A549 (cell line): ENCODE data around the gene SERPINI1. TPM values are rescaled to one million over a fixed set of nuclear protein-coding genes. Genes with fewer than 3 reads are reported as not detected.

Experiments used
- ATAC-seq, 2 experiments: fragments of 200-7000 bp in 1 of 2; fragments of >200 bp in 1 of 2; cut with Nextera tagmentation in 1 of 2; cut with Tn5 transposase in 1 of 2; 3 replicates each; pipeline versions ENCODE4 v1.8.0 to v1.9.1; 2018 to 2020; ENCODE audit warnings: mild to moderate bottlenecking in 1 of 2, moderate library complexity in 1 of 2
- CTCF ChIA-PET: fragments of 300-600 bp; sonication (Branson Sonifier 250); formaldehyde crosslinking; extraction: SDS; loops from one replicate; lab custom pipeline; 2021; ENCODE audit warnings: antibody characterized with exemption, inconsistent platforms; lab: Yijun Ruan, JAX
- POLR2A ChIA-PET: fragments of 350-600 bp; formaldehyde crosslinking; extraction: SDS; loops from one replicate; lab custom pipeline; 2021; ENCODE audit warnings: antibody characterized with exemption, inconsistent platforms; lab: Yijun Ruan, JAX
- DNase-seq, 2 experiments: peaks; one replicate each; pipeline versions ENCODE4 v3.0.0 to v3.0.0-alpha.2; 2011 to 2016; ENCODE audit warnings: low read depth in 1 of 2, low spot score in 1 of 2
- FAIRE-seq: peaks from 2 replicates; lab custom pipeline; 2011; peaks lifted over from hg19 to GRCh38; lab: Jason Lieb, UNC
- H3K27ac ChIP-seq, 2 experiments: fragments of >200 bp; sonication (Bioruptor Twin); formaldehyde crosslinking; 3 replicates each; pipeline ENCODE4 v1.5.1; 2016 to 2017
- H3K4me1 ChIP-seq: fragments of >200 bp; sonication (Bioruptor Twin); formaldehyde crosslinking; 3 replicates; pipeline ENCODE4 v1.6.1; 2016
- H3K4me2 ChIP-seq: fragments of >200 bp; sonication (Bioruptor Twin); formaldehyde crosslinking; 3 replicates; pipeline ENCODE4 v1.6.1; 2016
- H3K4me3 ChIP-seq: fragments of >200 bp; sonication (Bioruptor Twin); formaldehyde crosslinking; 3 replicates; pipeline ENCODE4 v1.5.1; 2016
- H3K9me3 ChIP-seq: fragments of >200 bp; sonication (Bioruptor Twin); formaldehyde crosslinking; 3 replicates; pipeline ENCODE4 v1.6.1; 2016
- BHLHE40 ChIP-seq: IDR thresholded peaks from 2 replicates; pipeline ENCODE4 v1.6.1; 2012; ENCODE audit warnings: low read depth, low read length, inconsistent platforms
- CBX2 ChIP-seq: fragments of 200-600 bp; sonication (generic); IDR thresholded peaks from 2 replicates; pipeline ENCODE4 v1.6.1; 2016; ENCODE audit warnings: low read depth, mild to moderate bottlenecking, borderline replicate concordance
- CBX8 ChIP-seq: fragments of 200-600 bp; sonication (generic); IDR thresholded peaks from 2 replicates; pipeline ENCODE4 v1.6.1; 2016
- CEBPB ChIP-seq, 2 experiments: fragments of >200 bp in 1 of 2; sonication (Bioruptor Twin) in 1 of 2; formaldehyde crosslinking in 1 of 2; IDR thresholded peaks; 2 replicates each; pipeline ENCODE4 v1.6.1; 2012 to 2016
- CHD2 ChIP-seq: fragments of 150-350 bp; IDR thresholded peaks from 2 replicates; pipeline ENCODE4 v1.6.1; 2014; ENCODE audit warnings: low read length; ENCODE audit not compliant: partially characterized antibody
- CHD4 ChIP-seq: fragments of 200-600 bp; sonication (generic); IDR thresholded peaks from 2 replicates; pipeline ENCODE4 v1.6.1; 2016; ENCODE audit warnings: antibody characterized with exemption, mild to moderate bottlenecking, borderline replicate concordance
- EHF ChIP-seq: fragments of 250-450 bp; sonication (Bioruptor Pico); IDR thresholded peaks from 2 replicates; pipeline ENCODE4 v1.5.0; 2020; ENCODE audit warnings: mild to moderate bottlenecking
- EHMT2 ChIP-seq: fragments of 200-600 bp; sonication (generic); IDR thresholded peaks from 2 replicates; pipeline ENCODE4 v1.6.1; 2016; ENCODE audit warnings: antibody characterized with exemption, low read depth, mild to moderate bottlenecking, moderate library complexity
- FOXS1 ChIP-seq: fragments of 250-450 bp; sonication (Bioruptor Pico); IDR thresholded peaks from 2 replicates; pipeline ENCODE4 v1.5.0; 2020; ENCODE audit warnings: mild to moderate bottlenecking, moderate library complexity
- HDAC2 ChIP-seq: fragments of 200-600 bp; sonication (generic); IDR thresholded peaks from 2 replicates; pipeline ENCODE4 v1.6.1; 2016
- HOXB5 ChIP-seq: fragments of 250-450 bp; sonication (Bioruptor Pico); IDR thresholded peaks from 2 replicates; pipeline ENCODE4 v1.5.0; 2020; ENCODE audit warnings: mild to moderate bottlenecking, moderate library complexity
- JUN ChIP-seq, 2 experiments: fragments of >200 bp; sonication (Bioruptor Twin); formaldehyde crosslinking; IDR thresholded peaks; 2 replicates in 1 of 2; 3 replicates in 1 of 2; pipeline ENCODE4 v1.6.1; 2016 to 2017
- JUNB ChIP-seq: fragments of >200 bp; sonication (Bioruptor Twin); formaldehyde crosslinking; IDR thresholded peaks from 2 replicates; pipeline ENCODE4 v1.6.1; 2016
- NR3C1 ChIP-seq: fragments of >200 bp; sonication (Bioruptor Twin); formaldehyde crosslinking; IDR thresholded peaks from 3 replicates; pipeline ENCODE4 v1.6.1; 2017
- RCOR1 ChIP-seq: fragments of 150-350 bp; IDR thresholded peaks from 2 replicates; pipeline ENCODE4 v1.6.1; 2014; ENCODE audit warnings: antibody characterized with exemption, low read length, low read depth
- RFX5 ChIP-seq: fragments of 450-650 bp; IDR thresholded peaks from 2 replicates; pipeline ENCODE4 v1.7.1; 2014; ENCODE audit warnings: antibody characterized with exemption, mild to moderate bottlenecking, moderate library complexity
- TFCP2L1 ChIP-seq: fragments of 250-450 bp; sonication (Bioruptor Pico); IDR thresholded peaks from 2 replicates; pipeline ENCODE4 v1.5.0; 2021; ENCODE audit warnings: mild to moderate bottlenecking
- ZC3H11A ChIP-seq: fragments of 450-650 bp; IDR thresholded peaks from 2 replicates; pipeline ENCODE4 v1.6.1; 2014; ENCODE audit warnings: antibody characterized with exemption, mild to moderate bottlenecking
- ZNF302 ChIP-seq: fragments of 250-450 bp; sonication (Bioruptor Pico); IDR thresholded peaks from 2 replicates; pipeline ENCODE4 v1.9.0; 2021; ENCODE audit warnings: inconsistent platforms, mild to moderate bottlenecking, moderate library complexity
- WGBS: methylation state at CpG from one replicate; pipeline ENCODE4 v1.1.6; 2017; ENCODE audit errors: missing lambda C conversion rate; 5-methylcytosine and 5-hydroxymethylcytosine counted together
- polyA plus RNA-seq, 4 experiments: library from polyadenylated mRNA; depleted of rRNA in 3 of 4; stranded (reverse); fragments of >200 nt; fragmentation: RNase III in 1 of 4; extraction: RNeasy Plus Mini Kit Qiagen cat#74134 plus additional on column Dnase treatment in 1 of 4; gene quantifications; 2 replicates in 3 of 4; 3 replicates in 1 of 4; pipeline ENCODE4 v1.2.3, GENCODE V29; 2011 to 2017
- TF ChIP-seq, protein P1 (sequence below): fragments of 450-650 bp; IDR thresholded peaks from 2 replicates; pipeline ENCODE4 v1.6.1; 2014; ENCODE audit warnings: antibody characterized with exemption
- TF ChIP-seq, protein P2 (sequence below): IDR thresholded peaks from 2 replicates; pipeline ENCODE4 v1.6.1; 2012; ENCODE audit warnings: low read depth, borderline replicate concordance
- TF ChIP-seq, protein P3 (sequence below): IDR thresholded peaks from 2 replicates; pipeline ENCODE4 v1.6.1; 2012
- TF ChIP-seq, protein P4 (sequence below): fragments of >200 bp; sonication (Bioruptor Twin); formaldehyde crosslinking; IDR thresholded peaks from 3 replicates; pipeline ENCODE4 v1.5.1; 2016
- TF ChIP-seq, protein P5 (sequence below): fragments of >200 bp; sonication (Bioruptor Twin); formaldehyde crosslinking; IDR thresholded peaks from 2 replicates; pipeline ENCODE4 v1.6.1; 2016

SERPINI1 gene
- polyA plus RNA-seq, 2 of the 4 experiments (the other 2 are of a cell fraction), result 6.5 to 10.2 TPM

DNA sequence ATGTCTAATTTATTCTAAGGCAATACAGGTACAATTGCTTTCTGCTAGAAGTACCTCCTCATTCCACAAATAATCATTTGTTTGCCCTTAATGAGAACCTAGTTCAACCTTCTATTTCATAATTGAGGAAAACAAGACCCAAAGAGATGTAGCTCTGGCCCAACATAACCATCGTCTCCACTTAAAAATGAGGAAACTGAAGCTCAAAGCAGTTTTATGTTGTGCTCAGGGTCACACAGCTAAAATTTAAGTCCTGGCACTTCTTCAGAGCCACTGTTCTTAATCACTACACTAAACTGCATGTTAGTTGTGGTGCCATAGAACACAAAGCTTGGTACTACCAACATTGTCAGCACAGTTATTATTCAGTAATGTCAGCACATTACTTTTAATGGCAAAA is 108.0 kb downstream of the SERPINI1 start (continued):
- TF ChIP-seq CBX8 (no peak), JUNB (no peak), RFX5 (no peak), EHF (CRISPR knock-in tag) (no peak)
- TF ChIP-seq, protein P1, sequence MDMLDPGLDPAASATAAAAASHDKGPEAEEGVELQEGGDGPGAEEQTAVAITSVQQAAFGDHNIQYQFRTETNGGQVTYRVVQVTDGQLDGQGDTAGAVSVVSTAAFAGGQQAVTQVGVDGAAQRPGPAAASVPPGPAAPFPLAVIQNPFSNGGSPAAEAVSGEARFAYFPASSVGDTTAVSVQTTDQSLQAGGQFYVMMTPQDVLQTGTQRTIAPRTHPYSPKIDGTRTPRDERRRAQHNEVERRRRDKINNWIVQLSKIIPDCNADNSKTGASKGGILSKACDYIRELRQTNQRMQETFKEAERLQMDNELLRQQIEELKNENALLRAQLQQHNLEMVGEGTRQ, result no peak
- TF ChIP-seq, all 56 proteins: peak for 0

DNA sequence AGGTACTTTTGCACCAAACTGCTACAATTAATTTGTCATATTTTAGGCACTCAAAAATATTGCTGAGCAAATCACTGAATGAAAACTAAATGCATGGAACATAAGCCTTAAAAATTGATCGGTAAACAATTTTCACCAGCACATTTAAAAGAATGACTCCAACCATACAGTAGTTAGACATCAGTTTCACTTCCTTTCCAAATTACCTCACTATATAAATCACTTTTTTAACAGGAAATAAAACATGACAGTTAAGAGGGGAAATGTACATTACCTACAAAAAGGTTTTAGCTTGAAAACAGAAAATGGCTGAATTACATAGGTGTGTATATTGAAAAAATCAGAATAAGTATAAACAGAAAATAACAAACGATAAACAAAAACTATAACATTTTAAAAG is 108.4 kb downstream of the SERPINI1 start:
- no peak overlapping the region for H3K4me2 ChIP-seq
- H3K27ac ChIP-seq, result no peak overlapping the region
- WGBS, result 56% methylated on average over 2 of the region's 2 CpGs
- H3K4me1 ChIP-seq, result peaks cover 6% of the 10 kb centered on the region; the same call in 1 of the 3 replicates
- H3K4me3 ChIP-seq, result no peak overlapping the region
- DNase-seq, result no peak
- no peak for FAIRE-seq
- ChIA-PET POLR2A (no interaction called here), CTCF (no interaction called here)
- TF ChIP-seq CBX8 (no peak), EHMT2 (no peak)
- TF ChIP-seq, protein P2, sequence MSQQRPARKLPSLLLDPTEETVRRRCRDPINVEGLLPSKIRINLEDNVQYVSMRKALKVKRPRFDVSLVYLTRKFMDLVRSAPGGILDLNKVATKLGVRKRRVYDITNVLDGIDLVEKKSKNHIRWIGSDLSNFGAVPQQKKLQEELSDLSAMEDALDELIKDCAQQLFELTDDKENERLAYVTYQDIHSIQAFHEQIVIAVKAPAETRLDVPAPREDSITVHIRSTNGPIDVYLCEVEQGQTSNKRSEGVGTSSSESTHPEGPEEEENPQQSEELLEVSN, result no peak
- ATAC-seq, result no peak
- no peaks in the 10 kb centered on the region for H3K9me3 ChIP-seq

DNA sequence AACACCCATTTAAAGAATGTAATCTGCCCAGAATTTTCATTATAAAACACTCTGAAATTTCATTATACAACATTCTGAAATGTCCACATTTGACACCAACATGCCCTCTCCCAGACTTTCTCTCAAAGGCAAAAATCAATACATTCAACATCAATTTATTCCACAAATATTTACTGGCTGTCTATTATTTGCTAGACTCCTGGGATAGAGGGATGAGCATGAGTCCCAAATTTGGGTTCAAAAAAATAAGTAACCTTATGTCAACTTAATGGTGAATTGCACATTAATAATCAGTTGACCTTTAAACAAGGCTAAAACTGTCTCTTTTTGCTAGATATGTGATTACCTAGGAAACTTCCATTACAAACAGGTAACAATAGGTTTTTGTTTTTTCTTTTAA is 109.0 kb downstream of the SERPINI1 start:
- Histone ChIP-seq H3K27ac (no peak overlapping the region), H3K9me3 (no peaks in the 10 kb centered on the region), H3K4me1 (0 out of 3 replicates have a peak, but pooled peaks cover under 1% of the 10 kb centered on the region), H3K4me2 (no peak overlapping the region), H3K4me3 (no peak overlapping the region)
- no peak for ATAC-seq
- no peak for FAIRE-seq
- POLR2A ChIA-PET, result no interaction called here
- no peak for TF ChIP-seq HDAC2
- TF ChIP-seq, protein P3, sequence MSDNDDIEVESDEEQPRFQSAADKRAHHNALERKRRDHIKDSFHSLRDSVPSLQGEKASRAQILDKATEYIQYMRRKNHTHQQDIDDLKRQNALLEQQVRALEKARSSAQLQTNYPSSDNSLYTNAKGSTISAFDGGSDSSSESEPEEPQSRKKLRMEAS, result no peak
- no peak for DNase-seq
- CTCF ChIA-PET, result no interaction called here

DNA sequence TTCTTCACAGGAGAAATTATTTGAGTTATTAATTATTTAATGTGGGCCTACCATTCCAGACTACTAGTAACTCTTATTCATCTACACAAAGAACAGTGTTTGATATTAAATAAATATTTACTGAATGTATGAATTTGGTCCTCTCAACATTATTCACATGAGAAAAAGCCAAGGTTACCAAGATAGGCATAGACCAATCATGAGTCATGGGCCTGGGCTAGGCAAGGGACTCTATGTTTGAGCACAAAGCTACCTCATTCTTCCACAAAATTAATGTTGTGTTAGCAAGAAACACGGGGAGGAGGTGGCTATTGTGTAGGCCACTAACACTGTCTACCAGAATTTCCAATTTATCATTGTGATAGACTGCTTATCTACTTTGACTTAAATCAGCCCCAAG is 115.7 kb downstream of the SERPINI1 start:
- TF ChIP-seq, protein P4, sequence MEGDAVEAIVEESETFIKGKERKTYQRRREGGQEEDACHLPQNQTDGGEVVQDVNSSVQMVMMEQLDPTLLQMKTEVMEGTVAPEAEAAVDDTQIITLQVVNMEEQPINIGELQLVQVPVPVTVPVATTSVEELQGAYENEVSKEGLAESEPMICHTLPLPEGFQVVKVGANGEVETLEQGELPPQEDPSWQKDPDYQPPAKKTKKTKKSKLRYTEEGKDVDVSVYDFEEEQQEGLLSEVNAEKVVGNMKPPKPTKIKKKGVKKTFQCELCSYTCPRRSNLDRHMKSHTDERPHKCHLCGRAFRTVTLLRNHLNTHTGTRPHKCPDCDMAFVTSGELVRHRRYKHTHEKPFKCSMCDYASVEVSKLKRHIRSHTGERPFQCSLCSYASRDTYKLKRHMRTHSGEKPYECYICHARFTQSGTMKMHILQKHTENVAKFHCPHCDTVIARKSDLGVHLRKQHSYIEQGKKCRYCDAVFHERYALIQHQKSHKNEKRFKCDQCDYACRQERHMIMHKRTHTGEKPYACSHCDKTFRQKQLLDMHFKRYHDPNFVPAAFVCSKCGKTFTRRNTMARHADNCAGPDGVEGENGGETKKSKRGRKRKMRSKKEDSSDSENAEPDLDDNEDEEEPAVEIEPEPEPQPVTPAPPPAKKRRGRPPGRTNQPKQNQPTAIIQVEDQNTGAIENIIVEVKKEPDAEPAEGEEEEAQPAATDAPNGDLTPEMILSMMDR, result no peak
- no peak for TF ChIP-seq BHLHE40
- TF ChIP-seq EHMT2, result no peak
- no peak for TF ChIP-seq FOXS1 (CRISPR knock-in tag)
- TF ChIP-seq, protein P5, sequence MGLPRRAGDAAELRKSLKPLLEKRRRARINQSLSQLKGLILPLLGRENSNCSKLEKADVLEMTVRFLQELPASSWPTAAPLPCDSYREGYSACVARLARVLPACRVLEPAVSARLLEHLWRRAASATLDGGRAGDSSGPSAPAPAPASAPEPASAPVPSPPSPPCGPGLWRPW, result no peak
- TF ChIP-seq, all 56 proteins: peak for 0
- Histone ChIP-seq H3K9me3 (no peaks in the 10 kb centered on the region), H3K4me3 (no peak overlapping the region), H3K27ac (peak overlapping the region in 1 of 2 experiments; percentile 43; a peak in 1 of 6 replicates), H3K4me2 (peak overlapping the region; percentile 58), H3K4me1 (peaks cover 19% of the 10 kb centered on the region)
- no peak for FAIRE-seq
- 0% methylated on average over 1 of the region's 1 CpG for WGBS
- CTCF ChIA-PET, result no interaction called here
- no peak for DNase-seq
- POLR2A ChIA-PET, result no interaction called here
- peak in 1 of 2 experiments; percentile 57; a peak in 2 of 6 replicates for ATAC-seq

DNA sequence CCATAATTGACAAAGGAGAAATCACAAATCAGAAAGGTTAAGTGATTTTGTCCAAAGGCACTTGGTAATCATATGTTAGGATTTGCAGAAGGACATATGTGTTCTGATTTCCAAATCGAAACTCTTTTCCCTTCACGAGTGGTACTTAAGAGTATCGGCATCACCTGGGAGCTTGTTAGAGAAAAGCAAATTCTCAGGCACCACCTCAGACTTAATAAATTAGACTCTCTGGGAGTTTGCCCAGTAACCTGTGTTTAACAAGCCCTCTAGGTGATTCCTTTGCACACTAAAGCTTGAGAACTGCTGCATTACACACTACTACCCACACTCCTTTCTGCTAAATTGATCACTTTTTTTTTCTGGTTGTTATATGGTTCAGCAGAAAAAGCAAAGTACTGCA is 116.2 kb downstream of the SERPINI1 start:
- no peak for ATAC-seq
- H3K4me1 ChIP-seq, result peaks cover 19% of the 10 kb centered on the region
- FAIRE-seq, result no peak
- ChIA-PET CTCF (no interaction called here), POLR2A (no interaction called here)
- H3K4me3 ChIP-seq, result no peak overlapping the region
- peak overlapping the region; percentile 24 to 43; a peak in 1 of 6 replicates for H3K27ac ChIP-seq
- WGBS, result 51% methylated on average over 3 of the region's 3 CpGs
- DNase-seq, result no peak
- peak overlapping the region; percentile 58 for H3K4me2 ChIP-seq
- H3K9me3 ChIP-seq, result no peaks in the 10 kb centered on the region
- TF ChIP-seq HOXB5 (no peak), CEBPB (IDR thresholded peaks at IDR 0.05) (no peak), NR3C1 (no peak), CHD4 (no peak), JUN (IDR thresholded peaks at IDR 0.05) (no peak), ZC3H11A (no peak), ZNF302 (CRISPR knock-in tag) (no peak), TFCP2L1 (no peak), CBX2 (no peak), CBX8 (no peak), RCOR1 (no peak), EHF (CRISPR knock-in tag) (no peak), CHD2 (no peak)
- TF ChIP-seq, protein P2, result no peak
- TF ChIP-seq, protein P5, result no peak
